H4 (cell line): ENCODE data around the gene CTDSPL. TPM values are rescaled to one million over a fixed set of nuclear protein-coding genes. Genes with fewer than 3 reads are reported as not detected.

Source experiments
- DNase-seq: peaks from one replicate; pipeline ENCODE4 v3.0.0-alpha.2; 2015; ENCODE audit warnings: low spot score
- total RNA-seq: library from RNA; depleted of rRNA; stranded (reverse); fragments of >200 nt; shearing (Covaris generic); gene quantifications from 2 replicates; pipeline ENCODE4 v1.2.3, GENCODE V29; 2014

CTDSPL gene
- total RNA-seq, 1 experiment from 2014 or later = 11.0 TPM

DNA sequence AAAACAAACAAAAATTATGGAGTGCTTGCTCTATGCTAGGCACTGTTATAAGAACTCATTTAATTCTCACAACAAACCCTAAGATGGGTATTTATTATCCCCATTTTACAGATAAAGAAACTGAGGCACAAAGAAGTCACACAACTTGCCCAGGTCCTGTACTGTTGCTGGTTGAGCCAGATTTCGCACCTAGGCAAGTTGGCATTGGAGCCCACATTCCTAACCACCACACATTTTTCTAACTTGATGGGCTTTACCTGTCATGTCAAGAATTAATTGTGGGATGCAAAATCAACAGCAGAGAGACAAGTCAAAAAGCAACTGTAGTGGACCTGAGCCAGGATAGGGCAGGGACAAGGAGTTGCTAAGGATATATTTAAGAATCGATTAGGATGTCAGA lies 81.0 kb downstream of the CTDSPL start:
- no peak for DNase-seq

DNA sequence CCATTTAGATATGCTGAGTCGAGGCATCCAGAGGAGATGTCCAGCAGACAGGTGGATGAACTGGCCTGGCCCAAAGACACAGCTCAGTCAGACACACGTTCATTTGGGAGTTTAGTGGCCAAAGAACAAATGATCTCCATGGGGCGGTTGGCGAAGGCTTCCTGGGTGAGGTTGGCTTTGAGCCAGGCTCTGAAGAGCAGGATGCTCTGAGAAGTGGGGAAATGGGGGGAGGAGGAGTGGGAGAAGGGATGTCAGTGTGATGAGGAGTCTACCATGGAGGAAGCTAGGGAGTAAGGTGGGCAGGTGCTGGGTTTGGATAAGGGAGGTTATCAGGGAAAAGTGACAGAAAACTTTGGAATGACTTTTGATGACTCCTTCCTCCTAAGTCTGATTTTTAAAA lies 81.4 kb downstream of the CTDSPL start:
- no peak for DNase-seq

DNA sequence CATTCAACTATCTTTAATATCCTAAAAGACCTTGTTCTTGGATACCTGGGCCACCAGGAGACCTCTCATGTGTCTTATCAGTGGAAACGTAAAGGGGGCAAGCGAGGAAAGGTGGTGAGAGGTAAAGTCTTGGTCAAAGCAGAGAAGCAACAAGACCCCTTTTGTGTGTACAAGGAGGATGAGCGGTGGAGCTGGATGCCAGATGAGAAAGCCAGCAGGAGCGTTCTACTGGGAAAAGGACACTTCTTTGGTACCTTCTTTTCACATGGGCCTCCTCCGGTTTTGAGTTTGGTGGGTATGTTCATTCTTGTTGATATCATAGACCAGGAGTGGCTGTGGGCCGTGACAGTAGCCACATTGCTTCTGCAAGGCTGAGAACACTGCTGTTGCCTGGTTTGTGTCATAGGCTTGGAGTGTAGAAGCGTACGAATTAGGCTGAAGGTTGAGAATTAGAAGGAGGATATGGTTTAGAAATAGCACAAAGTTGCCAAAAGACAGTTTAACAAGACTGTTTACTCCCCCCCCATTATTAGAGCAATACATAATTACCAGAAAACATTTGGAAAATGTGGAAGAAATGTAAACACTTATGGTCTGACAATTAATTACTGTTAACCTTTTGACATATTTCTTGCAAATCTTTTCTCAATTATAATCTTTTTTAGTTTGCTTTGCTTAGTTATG lies 82.1 kb downstream of the CTDSPL start:
- DNase-seq = no peak

DNA sequence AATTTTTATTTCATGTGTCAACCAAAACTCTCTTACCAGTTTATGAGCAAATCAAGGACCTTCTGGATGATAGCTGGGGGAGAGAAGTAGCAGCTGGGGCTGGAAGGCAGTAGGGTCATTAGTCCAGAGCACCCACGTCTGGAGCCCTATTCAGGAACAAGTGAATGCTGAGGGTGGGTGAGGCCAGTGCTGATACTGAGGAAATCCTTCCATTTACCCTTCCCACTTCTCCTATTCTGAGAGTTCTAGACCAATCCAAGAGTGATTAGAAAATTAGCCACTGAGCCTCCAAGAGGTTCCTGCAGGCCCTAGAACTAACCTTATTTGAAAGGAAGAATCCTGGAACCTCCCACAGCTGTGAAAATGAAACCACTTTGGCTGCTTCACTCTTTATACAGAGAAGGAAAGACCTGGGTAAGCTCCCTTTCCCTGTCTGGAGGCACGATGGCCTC lies 82.7 kb downstream of the CTDSPL start:
- DNase-seq = no peak

DNA sequence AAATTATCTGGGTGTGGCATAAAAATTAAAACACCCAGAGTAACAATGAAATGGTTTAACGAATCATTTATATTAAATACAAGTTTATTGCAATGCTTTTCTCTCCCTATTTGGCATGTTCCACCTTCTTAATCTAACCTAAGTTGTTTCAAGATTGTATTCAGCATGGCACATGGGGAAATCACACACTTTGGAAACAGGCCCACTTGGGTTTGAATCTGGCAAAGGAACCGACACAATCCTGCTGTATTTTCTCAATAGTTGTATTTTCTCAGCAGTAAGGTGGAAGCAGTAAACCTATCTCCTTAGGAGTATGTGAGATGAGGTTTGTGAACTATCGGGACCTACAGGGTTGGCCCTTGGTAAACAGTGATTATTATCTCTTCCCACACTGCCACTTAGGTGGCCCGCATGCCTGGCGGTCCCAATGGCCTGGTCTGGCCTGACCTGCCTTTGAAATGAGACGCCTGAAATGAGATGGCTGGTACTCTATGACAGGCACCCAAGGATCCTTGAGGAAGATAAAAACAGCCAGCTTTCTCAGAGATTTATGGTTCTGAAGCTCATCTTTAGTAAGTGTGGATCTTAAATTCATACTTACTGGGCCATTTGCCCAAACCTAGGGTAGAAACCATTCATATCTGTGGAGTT lies 83.6 kb downstream of the CTDSPL start:
- DNase-seq = no peak

DNA sequence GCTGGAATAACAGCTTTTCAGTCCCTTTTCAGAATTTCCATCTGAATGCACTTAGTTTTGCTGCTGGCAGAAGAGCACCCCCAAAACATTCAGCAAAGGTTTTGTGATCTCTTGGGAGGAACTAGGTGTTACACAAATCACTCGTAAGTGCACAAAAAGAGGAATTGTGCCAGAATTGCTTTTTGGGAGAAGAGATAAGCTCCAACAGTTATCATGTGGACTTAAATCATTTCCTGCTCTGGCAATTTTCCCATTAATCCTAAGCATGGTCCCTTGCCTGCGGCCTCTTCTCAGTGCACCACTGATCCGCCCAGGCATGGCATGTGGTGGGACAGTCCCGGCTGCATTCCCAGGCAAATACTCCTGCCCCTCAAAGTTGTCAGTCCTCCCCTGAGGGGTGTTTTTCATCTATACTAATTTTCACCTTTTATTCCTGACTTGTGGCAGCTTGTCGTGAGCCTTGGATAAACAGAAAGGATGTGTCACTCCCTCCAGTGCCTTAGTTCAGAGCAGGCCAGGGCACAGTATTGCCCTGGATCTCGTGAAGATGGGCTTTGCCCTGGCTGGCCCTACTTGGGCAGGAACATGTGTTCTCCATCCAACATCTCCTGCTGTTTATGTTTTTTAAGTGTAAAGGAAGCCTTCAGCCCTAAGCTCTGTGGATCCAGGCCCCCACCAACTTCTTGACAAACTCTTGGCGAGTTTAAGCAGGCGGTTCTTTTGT lies 84.3 kb downstream of the CTDSPL start:
- DNase-seq = peak; percentile 37

DNA sequence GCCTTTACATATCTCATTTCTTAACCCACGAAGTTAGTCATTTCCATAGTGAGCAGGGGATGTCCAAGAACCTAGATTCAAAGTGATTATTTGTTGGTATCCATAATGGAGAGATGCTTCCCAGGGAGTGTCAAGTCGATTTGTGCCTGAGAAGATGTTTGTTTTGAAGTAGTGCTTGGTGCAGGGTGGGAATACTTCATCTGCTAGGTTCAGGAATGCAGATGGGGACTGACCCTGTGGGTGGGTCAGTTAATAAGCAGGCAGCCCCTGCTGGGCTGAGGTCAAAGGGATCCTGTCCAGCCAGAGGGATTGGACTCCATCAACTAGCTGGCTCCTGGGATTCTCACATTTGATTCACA lies 84.8 kb downstream of the CTDSPL start:
- no peak for DNase-seq

DNA sequence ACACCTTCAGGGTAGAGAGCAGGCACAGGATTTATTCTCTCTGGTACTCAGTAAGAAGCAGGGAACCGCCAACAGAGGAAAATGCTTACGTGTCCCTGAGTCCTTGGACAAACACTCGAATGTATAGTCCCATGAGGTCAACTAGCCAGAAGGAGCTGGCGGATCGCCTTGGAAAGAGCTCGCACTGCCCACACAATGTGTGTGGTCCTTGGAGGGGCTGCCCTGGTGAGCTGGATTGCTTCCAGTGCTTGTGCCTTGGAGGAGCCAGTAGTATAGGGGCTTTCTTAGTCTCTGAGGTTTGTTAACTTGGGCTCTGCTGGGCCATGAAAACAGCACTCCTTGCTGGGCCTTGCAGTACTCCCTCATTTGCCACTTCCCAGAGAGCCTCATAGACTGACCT lies 88.2 kb downstream of the CTDSPL start:
- DNase-seq = no peak

DNA sequence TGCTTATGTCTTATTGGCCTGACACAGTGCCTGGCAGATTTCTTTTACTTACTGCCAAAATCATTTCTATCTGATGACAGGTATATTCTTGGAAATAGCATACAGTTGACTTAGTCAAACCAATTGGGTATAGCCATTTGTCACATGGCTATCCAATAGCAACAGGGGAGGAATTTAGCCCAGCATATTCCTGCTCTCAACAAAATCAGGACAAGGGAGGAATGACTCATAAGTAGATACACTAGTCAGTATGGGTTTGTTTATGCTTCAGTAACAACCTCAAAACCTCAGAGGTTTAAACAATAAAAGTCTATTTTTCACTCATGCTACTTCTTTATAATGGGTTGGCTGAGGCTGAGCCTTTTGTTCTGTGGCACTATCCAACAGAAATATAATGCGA lies 90.9 kb downstream of the CTDSPL start:
- no peak for DNase-seq

DNA sequence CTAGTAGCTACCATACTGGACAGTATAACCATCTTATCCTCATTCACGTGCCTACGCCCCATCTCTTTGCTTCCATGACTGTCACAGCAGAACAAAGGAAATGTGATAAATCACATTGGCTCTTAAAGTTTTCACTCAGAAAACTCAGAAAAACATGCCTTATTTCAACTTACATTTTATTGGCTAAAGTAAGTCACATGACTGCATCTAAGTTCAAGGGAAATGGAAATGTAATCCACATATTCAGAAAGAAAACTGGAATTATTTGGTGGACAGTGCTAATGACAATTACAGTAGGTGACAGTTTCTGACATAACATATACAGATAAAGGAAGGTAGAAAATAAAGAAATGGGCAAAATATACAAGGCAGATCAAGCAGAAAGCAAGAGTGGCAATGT lies 91.5 kb downstream of the CTDSPL start:
- DNase-seq = no peak

DNA sequence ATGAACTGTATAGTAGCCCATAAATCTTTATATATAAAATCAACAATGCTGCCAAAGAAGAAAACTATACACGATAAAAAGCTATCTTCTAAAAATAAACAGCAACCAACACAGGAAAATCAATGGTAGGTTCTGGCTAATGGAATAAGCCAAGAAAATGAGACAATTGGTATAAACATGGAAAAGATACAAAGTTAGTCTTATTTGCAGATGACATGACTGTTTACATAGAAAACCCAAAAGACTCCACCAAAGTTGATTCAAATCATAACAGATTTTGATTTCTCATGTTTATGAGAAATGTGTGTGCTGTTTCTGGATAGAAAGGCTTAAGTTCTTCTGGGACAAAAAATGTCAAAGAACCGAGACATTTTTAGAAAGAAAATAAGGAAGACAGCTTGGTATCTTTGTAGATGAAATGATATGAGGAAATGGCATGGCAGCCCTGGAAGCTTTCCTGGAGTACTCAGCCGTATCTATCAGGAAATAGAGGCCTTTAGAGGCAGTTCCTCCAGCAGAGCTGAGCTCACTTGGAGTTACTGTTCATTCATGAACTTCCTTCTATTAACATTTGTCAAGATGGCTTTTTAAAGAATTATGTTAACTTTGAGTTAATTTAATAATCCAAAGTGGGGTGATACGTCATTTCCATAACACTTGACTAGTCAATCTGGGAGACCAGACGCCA lies 92.2 kb downstream of the CTDSPL start:
- DNase-seq = no peak

DNA sequence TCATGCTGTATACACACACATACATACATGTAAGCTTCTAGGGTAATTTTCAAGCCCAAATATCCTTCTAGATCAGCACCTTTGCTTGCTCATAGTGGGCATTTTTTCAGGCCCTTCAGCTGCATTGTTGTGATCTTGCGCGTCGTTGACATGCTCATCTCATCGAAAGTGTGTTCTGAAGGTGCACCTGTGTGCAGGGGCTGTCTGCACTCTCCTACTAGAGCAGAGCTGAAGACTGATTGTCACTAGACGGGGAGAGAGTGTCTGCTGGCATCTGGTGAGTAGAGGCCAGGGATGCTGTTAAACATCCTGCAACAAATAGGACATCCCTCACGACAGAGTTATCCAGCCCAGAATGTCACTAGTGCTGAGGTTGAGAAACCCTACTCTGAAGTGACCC lies 93.2 kb downstream of the CTDSPL start:
- no peak for DNase-seq

DNA sequence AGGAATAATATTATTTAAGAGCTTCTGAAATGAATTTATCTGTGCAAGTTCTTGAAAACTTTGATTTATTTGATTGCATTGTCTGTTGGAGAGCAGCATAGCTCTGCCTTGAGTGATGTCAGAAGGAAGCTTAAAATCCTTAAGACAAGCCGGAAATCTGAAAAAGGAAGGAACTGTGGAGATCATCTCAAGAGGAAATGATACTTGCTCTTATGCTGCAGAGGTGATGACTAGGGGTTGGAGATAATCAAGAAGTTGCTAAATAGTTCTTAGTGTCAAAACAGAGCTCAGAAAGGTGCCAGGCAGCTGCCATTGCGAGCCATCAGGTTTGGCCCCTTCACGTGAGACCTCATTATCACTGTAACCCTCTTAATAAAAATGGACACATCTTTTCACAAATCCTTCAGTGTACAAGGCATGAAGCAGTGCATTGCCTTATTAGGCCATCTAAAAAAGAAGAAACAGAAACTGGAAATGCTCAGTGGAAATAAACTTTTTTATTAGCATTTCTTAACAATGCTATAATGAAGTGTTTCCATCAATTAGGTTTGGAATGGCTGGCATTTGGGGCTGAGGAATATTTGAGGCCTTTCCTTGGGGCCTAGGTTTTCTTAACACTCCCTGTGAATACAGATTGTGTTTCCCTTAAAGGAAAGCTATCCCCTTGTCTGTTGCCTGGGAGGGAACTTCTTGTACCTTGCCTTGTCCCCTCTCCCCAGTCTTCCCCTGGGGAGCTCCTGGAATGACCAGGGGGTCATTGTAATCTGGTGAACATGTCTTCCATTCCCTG lies 94.4 kb downstream of the CTDSPL start:
- no peak for DNase-seq

DNA sequence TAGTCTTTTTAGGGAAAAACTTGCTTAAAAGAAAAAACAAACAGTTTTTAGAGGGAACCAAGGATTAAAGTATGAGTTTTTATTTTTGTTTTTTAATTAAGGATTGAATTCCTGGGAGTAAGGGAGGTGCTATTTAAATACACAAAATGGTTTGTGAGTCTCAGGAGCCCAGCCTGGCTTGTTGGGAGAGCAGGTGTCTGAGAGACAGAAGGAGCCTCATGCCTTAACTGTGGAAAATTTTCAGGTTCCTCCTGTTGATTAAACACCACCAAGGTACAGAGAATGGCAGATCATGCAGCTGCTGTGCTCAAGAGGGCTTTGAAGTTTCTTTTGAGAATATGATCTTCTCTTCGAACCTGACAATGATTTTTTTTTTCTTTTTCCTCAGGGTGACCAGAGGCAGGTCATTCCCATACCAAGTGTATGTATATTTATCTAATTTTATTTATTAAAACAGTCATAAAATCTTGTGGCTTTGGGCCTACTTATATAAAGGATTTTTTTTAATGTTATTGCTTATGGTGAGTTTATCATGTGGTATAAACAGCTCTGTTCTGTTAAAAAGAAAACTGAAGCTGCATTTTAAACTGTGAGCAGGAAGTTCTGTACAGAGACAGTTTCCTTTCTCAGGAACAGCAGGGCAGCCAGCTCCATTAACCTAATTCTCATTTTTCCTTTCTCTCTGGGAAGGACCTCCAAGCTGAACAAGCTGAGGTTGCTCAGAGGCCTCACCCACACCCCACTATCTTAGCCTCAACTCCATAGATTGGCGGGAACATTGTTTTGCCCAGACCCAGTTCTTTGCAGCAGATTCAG lies 95.3 kb downstream of the CTDSPL start:
- DNase-seq = no peak

DNA sequence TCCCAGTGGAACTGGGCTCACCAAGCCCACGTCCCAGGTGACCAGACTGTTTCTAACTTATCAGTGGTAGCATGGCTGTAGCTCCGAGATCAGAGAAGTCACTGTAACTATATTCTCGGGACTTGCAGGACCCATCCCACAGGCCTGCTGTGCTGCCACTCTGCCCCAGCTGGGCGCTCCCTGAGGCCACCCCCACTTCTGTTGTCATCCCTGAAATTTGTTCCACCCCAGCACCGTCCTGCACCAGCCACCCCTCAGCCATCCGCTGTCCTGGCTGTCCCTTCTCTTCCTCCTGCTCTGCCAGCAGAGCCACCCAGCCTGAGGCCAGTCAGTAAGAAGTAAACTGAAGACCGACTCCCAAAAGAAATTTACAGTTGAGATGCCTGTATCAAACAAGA lies 95.9 kb downstream of the CTDSPL start:
- DNase-seq = no peak

DNA sequence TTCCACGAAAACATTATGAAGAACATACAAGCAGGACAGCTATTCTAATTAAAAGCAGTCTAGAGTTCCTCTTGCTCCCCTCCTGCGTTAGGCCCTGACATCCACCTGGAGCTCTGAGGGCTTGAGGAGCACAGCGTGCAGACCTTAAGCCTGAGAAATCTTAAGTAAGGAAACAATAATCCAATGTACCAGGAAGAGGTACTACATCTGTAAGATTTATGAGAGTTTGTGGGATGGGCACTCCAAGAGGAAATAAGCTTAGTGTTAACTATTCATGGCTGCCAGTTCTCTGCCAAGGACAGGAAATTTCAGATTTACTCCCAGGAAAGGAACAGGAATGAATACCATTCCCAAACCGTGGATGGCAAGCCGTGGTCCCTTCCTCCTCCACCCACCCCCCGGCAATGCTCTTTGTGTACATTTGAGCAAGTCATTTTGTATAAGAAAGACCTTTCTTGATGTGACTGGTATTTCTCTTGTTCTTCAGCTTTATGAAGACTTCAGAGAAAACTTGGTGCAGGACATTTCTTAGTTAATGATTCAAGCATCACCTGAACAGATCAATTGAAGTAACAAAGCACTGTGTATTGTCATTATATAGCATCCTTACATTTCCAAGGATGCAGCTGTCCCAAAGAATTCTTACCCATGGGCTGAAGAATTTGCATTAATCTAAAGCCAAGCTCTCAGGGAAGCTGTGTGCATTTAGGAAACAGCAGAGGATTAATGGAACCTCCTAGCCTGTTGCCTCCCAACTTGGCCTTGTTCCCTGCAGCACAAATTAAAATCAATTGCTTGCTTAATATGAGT lies 100.1 kb downstream of the CTDSPL start:
- no peak for DNase-seq

DNA sequence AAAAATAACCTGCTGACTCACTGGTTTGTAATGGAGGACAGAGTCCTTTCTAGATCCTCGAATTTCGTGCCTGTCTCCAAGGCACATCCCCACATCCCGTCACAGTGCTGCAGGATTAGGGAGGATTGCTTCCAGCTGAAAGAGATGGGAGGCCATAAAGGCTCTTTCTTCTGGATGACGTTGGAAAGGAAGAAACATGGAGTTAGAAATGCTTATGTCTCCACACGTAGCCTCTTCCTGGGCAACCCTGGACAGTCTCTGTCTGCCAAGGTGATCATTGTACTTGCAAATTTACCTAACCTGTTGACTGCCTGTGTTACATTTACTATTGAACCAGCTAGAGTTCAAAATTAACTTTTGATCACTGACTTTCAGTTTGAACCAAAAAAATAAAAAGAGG lies 101.3 kb downstream of the CTDSPL start:
- no peak for DNase-seq

DNA sequence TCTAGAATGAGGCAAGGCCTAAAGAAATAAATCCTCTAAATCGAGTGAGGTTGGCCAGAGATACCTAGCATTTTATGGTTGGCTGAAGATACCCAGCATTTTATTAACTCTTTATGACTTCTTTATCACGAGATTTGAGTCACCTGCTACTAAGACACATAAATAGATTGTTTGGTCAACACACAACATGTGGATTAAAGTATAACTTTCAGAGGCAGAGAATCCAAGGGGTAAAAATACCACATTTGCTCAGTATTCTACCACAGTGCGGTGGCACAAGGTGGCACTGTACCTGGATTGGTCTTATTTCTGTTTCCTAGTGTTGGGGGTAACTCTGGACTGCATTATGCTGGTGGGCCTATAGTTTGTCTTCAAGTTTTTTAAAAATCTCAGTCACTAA lies 102.0 kb downstream of the CTDSPL start:
- no peak for DNase-seq

DNA sequence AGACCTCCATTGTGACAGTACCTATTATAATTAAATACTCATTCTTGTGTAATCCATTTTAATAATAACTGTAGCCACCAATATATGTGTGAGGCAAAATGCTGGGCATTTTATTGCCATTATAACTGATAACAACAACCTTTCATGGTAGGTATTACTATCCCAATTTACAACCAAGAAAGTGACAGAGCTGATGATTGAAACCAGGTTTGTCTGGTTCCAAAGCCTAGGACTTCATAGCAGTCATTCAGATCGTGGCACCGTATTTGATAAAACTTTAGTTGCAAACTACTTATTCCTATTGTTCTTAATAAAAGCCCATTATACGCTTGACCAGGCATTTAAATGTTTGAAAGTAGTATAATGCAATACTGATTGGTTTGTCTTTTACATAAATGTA lies 102.5 kb downstream of the CTDSPL start:
- DNase-seq = no peak

DNA sequence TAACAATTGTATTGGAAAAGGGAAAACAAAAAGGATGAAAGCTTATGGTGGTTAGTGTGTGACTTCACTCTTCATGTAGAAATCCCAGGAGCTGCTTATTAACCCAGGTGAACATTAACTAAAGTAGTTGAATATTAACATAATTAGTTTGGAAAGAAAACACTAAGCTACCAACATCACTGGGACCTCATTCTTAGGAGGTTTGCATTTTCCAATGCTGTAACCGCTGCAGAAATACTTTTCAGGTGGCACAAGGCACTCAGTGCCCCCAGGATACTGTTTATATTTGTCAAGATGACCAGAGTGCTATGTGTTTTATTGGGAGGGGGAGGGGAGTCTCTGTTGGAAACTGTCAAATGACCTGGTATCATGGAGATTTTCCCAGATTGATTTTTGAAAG lies 103.0 kb downstream of the CTDSPL start:
- no peak for DNase-seq
